ENCODE data around the gene LAMP5.

GRCh38 chr20:9577397-9577796 lies 63.0 kb downstream of the LAMP5 start:
- TF ChIP-seq CTCF (conservative IDR thresholded peaks at IDR 0.05; ENCODE audit: low read depth in 2 of 2) = no peak
- TF ChIP-seq CREB1 (CRISPR knock-in tag; IDR thresholded peaks at IDR 0.05; ENCODE audit: low read depth) = no peak
- TF ChIP-seq EZH2 (IDR thresholded peaks at IDR 0.05; ENCODE audit: low read depth, unreplicated experiment) = no peak
- no peak for TF ChIP-seq POLR2AphosphoS5 (IDR thresholded peaks at IDR 0.05; ENCODE audit: low read depth)

All from GM23338 (cell line).